HG02870 (cell line): Measurements from ENCODE around the gene CFAP54.
"Not testable (repeated sequence)": the region's sequence is repeated elsewhere in the genome, so short reads cannot be mapped to it uniquely, and the experiment has no call there.

Experiments used
- ATAC-seq: cut with Tn5 transposase; IDR thresholded peaks from one replicate; pipeline ENCODE4 v1.9.1; 2021; ENCODE audit warnings: mild to moderate bottlenecking, moderate library complexity; ENCODE audit not compliant: unreplicated experiment

CFAP54 gene

GRCh38 chr12:96510306-96510764 lies 21.0 kb downstream of the CFAP54 start:
- ATAC-seq, result no peak

GRCh38 chr12:96513166-96513565 lies 23.8 kb downstream of the CFAP54 start:
- ATAC-seq, result no peak

- ATAC-seq, result no peak
Observed at GRCh38 chr12:96513681-96514080, 24.3 kb downstream of the CFAP54 start.

- ATAC-seq, result peak; percentile 76
Observed at GRCh38 chr12:96514328-96514727, 25.0 kb downstream of the CFAP54 start.

- ATAC-seq, result peak; percentile 52
Observed at GRCh38 chr12:96516472-96517430, 27.4 kb downstream of the CFAP54 start.

- ATAC-seq, result no peak
Observed at GRCh38 chr12:96520767-96521166, 31.4 kb downstream of the CFAP54 start.

- ATAC-seq, result no peak
Observed at GRCh38 chr12:96521895-96522682, 32.7 kb downstream of the CFAP54 start.

GRCh38 chr12:96522690-96523089 lies 33.3 kb downstream of the CFAP54 start:
- ATAC-seq, result no peak

GRCh38 chr12:96526110-96526509 lies 36.7 kb downstream of the CFAP54 start:
- no peak for ATAC-seq

GRCh38 chr12:96529912-96530311 lies 40.5 kb downstream of the CFAP54 start:
- ATAC-seq, result no peak

- ATAC-seq, result no peak
Observed at GRCh38 chr12:96534339-96534738, 45.0 kb downstream of the CFAP54 start.

GRCh38 chr12:96548384-96548783 lies 59.0 kb downstream of the CFAP54 start:
- no peak for ATAC-seq

- no peak for ATAC-seq
Observed at GRCh38 chr12:96549341-96549740, 60.0 kb downstream of the CFAP54 start.

- ATAC-seq, result no peak
Observed at GRCh38 chr12:96570579-96570978, 81.2 kb downstream of the CFAP54 start.

- peak; percentile 88 for ATAC-seq
Observed at GRCh38 chr12:96571101-96571862, 81.9 kb downstream of the CFAP54 start.

- peak; percentile 87 for ATAC-seq
Observed at GRCh38 chr12:96578526-96579125, 89.2 kb downstream of the CFAP54 start.

GRCh38 chr12:96585977-96586376 lies 96.6 kb downstream of the CFAP54 start:
- no peak for ATAC-seq

- no peak for ATAC-seq
Observed at GRCh38 chr12:96587691-96588090, 98.3 kb downstream of the CFAP54 start.

GRCh38 chr12:96590970-96591369 lies 101.6 kb downstream of the CFAP54 start:
- no peak for ATAC-seq

- not testable (repeated sequence) for ATAC-seq
Observed at GRCh38 chr12:96604374-96604773, 115.0 kb downstream of the CFAP54 start.
